Stimulated activated CD4-positive, alpha-beta T cell treated with anti-CD3 and anti-CD28 coated beads, Interleukin-12 subunit alpha, Interleukin-12 subunit beta, amount 100 ng/mL, for 4 hours (primary cell): ENCODE data around the gene BIK.
"Not testable (repeated sequence)": the region's sequence is repeated elsewhere in the genome, so short reads cannot be mapped to it uniquely, and the experiment has no call there.

Experiments used
- DNase-seq: peaks from one replicate; pipeline ENCODE4 v3.0.0-alpha.2; 2020

Gene BIK

GRCh38 chr22:43142880-43143562, 32.5 kb downstream of the BIK start, which contains the start of gene MCAT:
Gene MCAT, minus strand, starts transcription at chr22:43143398. Its CDS starts 50 bp downstream, at chr22:43143348.
- peak; percentile 78 for DNase-seq

GRCh38 chr22:43144949-43145348, 34.4 kb downstream of the BIK start:
- no peak for DNase-seq

- DNase-seq = not testable (repeated sequence)
Observed at GRCh38 chr22:43145371-43145770, 34.8 kb downstream of the BIK start.

- DNase-seq = not testable (repeated sequence)
Observed at GRCh38 chr22:43146332-43146731, 35.8 kb downstream of the BIK start.

- DNase-seq = no peak
Observed at GRCh38 chr22:43147821-43148220, 37.3 kb downstream of the BIK start.

GRCh38 chr22:43148581-43148980, 38.0 kb downstream of the BIK start:
- no peak for DNase-seq

GRCh38 chr22:43150731-43151206, 40.2 kb downstream of the BIK start:
- DNase-seq = no peak

- DNase-seq = peak; percentile 73
Observed at GRCh38 chr22:43151251-43152002, 40.9 kb downstream of the BIK start, which contains the start of gene TSPO. Gene TSPO, plus strand, starts transcription at chr22:43151559. Its CDS starts 7,680 bp downstream, at chr22:43159239.

GRCh38 chr22:43152003-43152356, 41.4 kb downstream of the BIK start:
- DNase-seq = no peak

GRCh38 chr22:43152357-43153071, 42.0 kb downstream of the BIK start:
- DNase-seq = peak; percentile 55

GRCh38 chr22:43153899-43154298, 43.3 kb downstream of the BIK start:
- DNase-seq = no peak

- no peak for DNase-seq
Observed at GRCh38 chr22:43154887-43155536, 44.5 kb downstream of the BIK start.

GRCh38 chr22:43155789-43156188, 45.2 kb downstream of the BIK start:
- no peak for DNase-seq

- no peak for DNase-seq
Observed at GRCh38 chr22:43156413-43156812, 45.9 kb downstream of the BIK start.

- no peak for DNase-seq
Observed at GRCh38 chr22:43157874-43158546, 47.5 kb downstream of the BIK start.

GRCh38 chr22:43158778-43159483, 48.4 kb downstream of the BIK start:
- DNase-seq = no peak

- no peak for DNase-seq
Observed at GRCh38 chr22:43159484-43160178, 49.1 kb downstream of the BIK start.

GRCh38 chr22:43160497-43161126, 50.1 kb downstream of the BIK start:
- no peak for DNase-seq

GRCh38 chr22:43162412-43163150, 52.0 kb downstream of the BIK start:
- no peak for DNase-seq
